Stomach smooth muscle (tissue), 2 donors: ENCODE measurements around the gene ANKRD40CL.
A peak's percentile ranks its signal among the peaks of the same experiment; 100 is the strongest.

Source experiments
- H3K27ac ChIP-seq: one replicate; pipeline ENCODE4 v1.7.0; 2013; ENCODE audit warnings: mild to moderate bottlenecking, low read length, inconsistent platforms
- H3K27me3 ChIP-seq, 2 donors: one replicate each; pipeline ENCODE4 v1.7.0; 2013; ENCODE audit warnings: low read length in 2 of 2; ENCODE audit not compliant: insufficient read depth in 2 of 2, control insufficient read depth in 1 of 2
- H3K36me3 ChIP-seq, 2 donors: one replicate each; pipeline ENCODE4 v1.7.0; 2013; ENCODE audit warnings: low read length in 2 of 2; ENCODE audit not compliant: control insufficient read depth in 2 of 2, insufficient read depth in 2 of 2
- H3K4me1 ChIP-seq: one replicate; pipeline ENCODE4 v1.7.0; 2013; ENCODE audit warnings: low read length; ENCODE audit not compliant: control insufficient read depth, insufficient read depth
- H3K4me3 ChIP-seq, 2 donors: one replicate each; pipeline ENCODE4 v1.7.0; 2013; ENCODE audit warnings: low read length in 2 of 2
- H3K9ac ChIP-seq, 2 donors: one replicate each; pipeline ENCODE4 v1.7.0; 2013; ENCODE audit warnings: low read length in 2 of 2, mild to moderate bottlenecking in 1 of 2
- H3K9me3 ChIP-seq, 2 donors: one replicate each; pipeline ENCODE4 v1.7.0; 2013; ENCODE audit warnings: low read length in 2 of 2; ENCODE audit not compliant: control insufficient read depth in 2 of 2
- donor health status: healthy.
- donor health status: Pancreatic carcinoma.

Gene ANKRD40CL

GRCh38 chr17:50758989-50759544 lies 8.3 kb downstream of the ANKRD40CL start:
- no peak overlapping the region for H3K4me3 ChIP-seq
- H3K27me3 ChIP-seq: no peaks in the 10 kb centered on the region
- peaks cover 16% of the 10 kb centered on the region for H3K4me1 ChIP-seq
- H3K27ac ChIP-seq: no peak overlapping the region
- H3K9ac ChIP-seq: no peak overlapping the region
- H3K9me3 ChIP-seq: no peaks in the 10 kb centered on the region
- H3K36me3 ChIP-seq: peaks cover 3 to 8% of the 10 kb centered on the region in 2 donors

DNA sequence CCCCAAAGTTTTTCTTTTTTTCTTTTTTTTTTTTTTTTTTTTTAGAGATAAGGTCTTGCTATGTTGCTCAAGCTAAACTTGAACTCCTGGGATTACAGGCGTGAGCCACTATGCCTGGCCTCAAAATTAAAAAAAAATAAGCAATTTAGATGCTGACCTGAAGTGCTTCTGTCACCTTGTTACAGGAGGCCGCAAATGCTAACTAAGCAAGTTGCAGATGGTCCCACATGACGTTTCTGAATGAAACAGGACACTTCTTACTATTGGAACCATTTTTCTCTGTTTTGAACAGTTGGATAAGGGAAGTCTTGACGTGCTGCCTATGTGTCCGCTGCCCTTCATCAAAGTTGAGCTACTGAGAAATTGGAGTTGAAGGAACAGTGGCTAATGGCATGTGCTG lies 8.8 kb downstream of the ANKRD40CL start:
- Histone ChIP-seq H3K27me3 (no peaks in the 10 kb centered on the region), H3K36me3 (peaks cover 7 to 8% of the 10 kb centered on the region in 2 donors), H3K27ac (no peak overlapping the region)

GRCh38 chr17:50754521-50754920 lies 12.8 kb downstream of the ANKRD40CL start:
- Histone ChIP-seq H3K27me3 (no peaks in the 10 kb centered on the region), H3K27ac (no peak overlapping the region), H3K9ac (no peak overlapping the region), H3K4me1 (peaks cover 3% of the 10 kb centered on the region), H3K4me3 (no peak overlapping the region), H3K9me3 (no peaks in the 10 kb centered on the region), H3K36me3 (peaks cover 19 to 20% of the 10 kb centered on the region in 2 donors)

More for the DNA sequence above, 8.8 kb downstream of the ANKRD40CL start:
- Histone ChIP-seq H3K4me1 (peaks cover 10% of the 10 kb centered on the region), H3K9ac (no peak overlapping the region), H3K4me3 (no peak overlapping the region), H3K9me3 (no peaks in the 10 kb centered on the region)

DNA sequence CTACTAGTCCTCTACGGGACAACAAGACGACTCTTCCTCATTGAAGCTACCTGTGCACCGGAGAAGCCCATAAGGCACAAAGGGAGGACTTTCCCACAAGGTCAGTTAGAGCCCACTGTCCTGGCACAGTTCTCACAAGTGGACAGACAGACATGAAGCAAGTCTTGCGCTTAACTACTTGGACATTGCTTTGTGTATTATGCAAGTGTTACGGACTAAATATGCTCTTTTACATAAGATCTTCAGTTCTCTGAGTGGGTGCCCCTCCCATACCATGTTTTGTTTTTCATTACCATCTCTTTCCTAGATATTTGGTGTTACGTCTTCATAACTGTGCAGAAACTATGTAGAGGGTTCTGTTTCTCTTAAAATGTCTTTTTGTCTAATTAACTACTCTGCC lies 18.1 kb downstream of the ANKRD40CL start:
- Histone ChIP-seq H3K36me3 (peaks cover 37 to 62% of the 10 kb centered on the region in 2 donors), H3K4me3 (no peak overlapping the region), H3K9ac (no peak overlapping the region), H3K27me3 (no peaks in the 10 kb centered on the region), H3K9me3 (no peaks in the 10 kb centered on the region), H3K27ac (no peak overlapping the region), H3K4me1 (no peaks in the 10 kb centered on the region)

DNA sequence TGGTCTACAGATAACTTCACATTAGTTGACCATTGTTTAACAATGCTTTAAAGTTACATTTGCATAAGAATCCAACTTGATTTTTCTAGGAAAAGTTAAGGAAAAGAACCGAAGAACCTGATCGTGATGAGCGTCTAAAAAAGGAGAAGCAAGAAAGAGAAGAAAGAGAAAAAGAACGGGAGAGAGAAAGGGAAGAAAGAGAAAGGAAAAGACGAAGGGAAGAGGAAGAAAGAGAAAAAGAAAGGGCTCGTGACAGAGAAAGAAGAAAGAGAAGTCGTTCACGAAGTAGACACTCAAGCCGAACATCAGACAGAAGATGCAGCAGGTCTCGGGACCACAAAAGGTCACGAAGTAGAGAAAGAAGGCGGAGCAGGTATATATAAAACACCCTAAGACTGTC lies 21.7 kb downstream of the ANKRD40CL start:
- H3K4me1 ChIP-seq: no peaks in the 10 kb centered on the region
- H3K9me3 ChIP-seq: no peaks in the 10 kb centered on the region
- H3K27ac ChIP-seq: no peak overlapping the region
- H3K4me3 ChIP-seq: no peak overlapping the region
- H3K9ac ChIP-seq: no peak overlapping the region
- H3K36me3 ChIP-seq: peaks cover 51 to 81% of the 10 kb centered on the region in 2 donors
- no peaks in the 10 kb centered on the region for H3K27me3 ChIP-seq

GRCh38 chr17:50739098-50739497 lies 28.2 kb downstream of the ANKRD40CL start:
- peaks cover 31 to 41% of the 10 kb centered on the region in 2 donors for H3K36me3 ChIP-seq
- H3K9ac ChIP-seq: no peak overlapping the region
- no peaks in the 10 kb centered on the region for H3K9me3 ChIP-seq
- no peaks in the 10 kb centered on the region for H3K27me3 ChIP-seq
- H3K4me1 ChIP-seq: no peaks in the 10 kb centered on the region
- no peak overlapping the region for H3K4me3 ChIP-seq
- no peak overlapping the region for H3K27ac ChIP-seq

GRCh38 chr17:50737118-50737698 lies 30.1 kb downstream of the ANKRD40CL start:
- no peaks in the 10 kb centered on the region for H3K4me1 ChIP-seq
- H3K4me3 ChIP-seq: no peak overlapping the region
- no peaks in the 10 kb centered on the region for H3K9me3 ChIP-seq
- no peaks in the 10 kb centered on the region for H3K27me3 ChIP-seq
- H3K36me3 ChIP-seq: peaks cover 18 to 26% of the 10 kb centered on the region in 2 donors
- no peak overlapping the region for H3K9ac ChIP-seq
- no peak overlapping the region for H3K27ac ChIP-seq

GRCh38 chr17:50735287-50735686 lies 32.0 kb downstream of the ANKRD40CL start:
- Histone ChIP-seq H3K9ac (no peak overlapping the region), H3K4me1 (peaks cover 9% of the 10 kb centered on the region), H3K9me3 (no peaks in the 10 kb centered on the region), H3K4me3 (no peak overlapping the region), H3K36me3 (peaks cover 5 to 7% of the 10 kb centered on the region in 2 donors), H3K27me3 (no peaks in the 10 kb centered on the region), H3K27ac (no peak overlapping the region)

- H3K36me3 ChIP-seq: no peaks in the 10 kb centered on the region
- peaks cover 23% of the 10 kb centered on the region for H3K4me1 ChIP-seq
- H3K9me3 ChIP-seq: no peaks in the 10 kb centered on the region
- H3K9ac ChIP-seq: no peak overlapping the region
- no peaks in the 10 kb centered on the region for H3K27me3 ChIP-seq
- H3K27ac ChIP-seq: no peak overlapping the region
- peak overlapping the region; percentile 21 to 22 for H3K4me3 ChIP-seq
Measured at GRCh38 chr17:50731575-50732460, 35.5 kb downstream of the ANKRD40CL start.

GRCh38 chr17:50728881-50729765 lies 38.2 kb downstream of the ANKRD40CL start:
- Histone ChIP-seq H3K36me3 (no peaks in the 10 kb centered on the region), H3K9me3 (no peaks in the 10 kb centered on the region), H3K4me3 (no peak overlapping the region), H3K9ac (no peak overlapping the region), H3K27me3 (no peaks in the 10 kb centered on the region), H3K27ac (no peak overlapping the region), H3K4me1 (peaks cover 31% of the 10 kb centered on the region)
